ENCODE data around the gene PSMD1. TPM values are rescaled to one million over a fixed set of nuclear protein-coding genes. Genes with fewer than 3 reads are reported as not detected.

The PSMD1 gene
- total RNA-seq, 2 donors from 2014 or later: 64.2 to 66.8 TPM

- H3K9me3 Mint-ChIP-seq: no peaks in the 10 kb centered on the region
- H3K4me1 Mint-ChIP-seq (ENCODE audit: low read depth): peaks cover 6% of the 10 kb centered on the region
- no peak for ATAC-seq (replicated peaks in 1 of 2)
- H3K4me3 Mint-ChIP-seq: peak overlapping the region; percentile 71 to 76
- no peak overlapping the region for H3K27ac Mint-ChIP-seq
- peaks cover 0 to 2% of the 10 kb centered on the region in 2 donors for H3K36me3 Mint-ChIP-seq (ENCODE audit: insufficient read depth in 2 of 2)
- DNase-seq: no peak
- H3K27me3 Mint-ChIP-seq (ENCODE audit: low read depth): peaks cover 78% of the 10 kb centered on the region
Observed at GRCh38 chr2:231038483-231039293, 18.0 kb upstream of the PSMD1 start.

GRCh38 chr2:231039294-231039664 lies 17.4 kb upstream of the PSMD1 start:
- H3K4me3 Mint-ChIP-seq: no peak overlapping the region
- ATAC-seq (replicated peaks in 1 of 2) (no peak), DNase-seq (no peak)
- H3K27me3 Mint-ChIP-seq (ENCODE audit: low read depth): peaks cover 73% of the 10 kb centered on the region
- no peak overlapping the region for H3K27ac Mint-ChIP-seq
- H3K9me3 Mint-ChIP-seq: no peaks in the 10 kb centered on the region
- peaks cover 0 to 2% of the 10 kb centered on the region in 2 donors for H3K36me3 Mint-ChIP-seq (ENCODE audit: insufficient read depth in 2 of 2)
- H3K4me1 Mint-ChIP-seq (ENCODE audit: low read depth): peaks cover 6% of the 10 kb centered on the region

- Mint-ChIP-seq H3K36me3 (ENCODE audit: insufficient read depth in 2 of 2) (peaks cover 0 to 2% of the 10 kb centered on the region in 2 donors), H3K27ac (no peak overlapping the region), H3K4me3 (no peak overlapping the region), H3K27me3 (ENCODE audit: low read depth) (peaks cover 67% of the 10 kb centered on the region), H3K9me3 (no peaks in the 10 kb centered on the region), H3K4me1 (ENCODE audit: low read depth) (peaks cover 6% of the 10 kb centered on the region)
- DNase-seq: no peak
- no peak for ATAC-seq (replicated peaks in 1 of 2)
Observed at GRCh38 chr2:231039821-231040364, 16.8 kb upstream of the PSMD1 start.

GRCh38 chr2:231041061-231041689 lies 15.5 kb upstream of the PSMD1 start:
- H3K9me3 Mint-ChIP-seq: no peaks in the 10 kb centered on the region
- H3K4me1 Mint-ChIP-seq (ENCODE audit: low read depth): peaks cover 6% of the 10 kb centered on the region
- H3K4me3 Mint-ChIP-seq: no peak overlapping the region
- no peak for DNase-seq
- H3K36me3 Mint-ChIP-seq (ENCODE audit: insufficient read depth in 2 of 2): peaks cover 0 to 2% of the 10 kb centered on the region in 2 donors
- ATAC-seq (replicated peaks in 1 of 2): no peak
- H3K27me3 Mint-ChIP-seq (ENCODE audit: low read depth): peaks cover 58% of the 10 kb centered on the region
- H3K27ac Mint-ChIP-seq: no peak overlapping the region

GRCh38 chr2:231043796-231044195 lies 12.9 kb upstream of the PSMD1 start:
- Mint-ChIP-seq H3K27ac (no peak overlapping the region), H3K9me3 (no peaks in the 10 kb centered on the region), H3K36me3 (ENCODE audit: insufficient read depth in 2 of 2) (no peaks in the 10 kb centered on the region), H3K4me1 (ENCODE audit: low read depth) (no peaks in the 10 kb centered on the region), H3K4me3 (no peak overlapping the region), H3K27me3 (ENCODE audit: low read depth) (peaks cover 45% of the 10 kb centered on the region)
- ATAC-seq (replicated peaks in 1 of 2): no peak
- DNase-seq: no peak

- H3K4me1 Mint-ChIP-seq (ENCODE audit: low read depth): no peaks in the 10 kb centered on the region
- H3K36me3 Mint-ChIP-seq (ENCODE audit: insufficient read depth in 2 of 2): no peaks in the 10 kb centered on the region
- peaks cover 15% of the 10 kb centered on the region for H3K27me3 Mint-ChIP-seq (ENCODE audit: low read depth)
- DNase-seq: no peak
- no peak overlapping the region for H3K27ac Mint-ChIP-seq
- no peak for ATAC-seq (replicated peaks in 1 of 2)
- no peaks in the 10 kb centered on the region for H3K9me3 Mint-ChIP-seq
- H3K4me3 Mint-ChIP-seq: no peak overlapping the region
Observed at GRCh38 chr2:231046916-231047273, 9.8 kb upstream of the PSMD1 start.

GRCh38 chr2:231047274-231047922 lies 9.3 kb upstream of the PSMD1 start:
- Mint-ChIP-seq H3K27ac (no peak overlapping the region), H3K9me3 (no peaks in the 10 kb centered on the region), H3K4me3 (no peak overlapping the region), H3K4me1 (ENCODE audit: low read depth) (peaks cover 4% of the 10 kb centered on the region), H3K36me3 (ENCODE audit: insufficient read depth in 2 of 2) (no peaks in the 10 kb centered on the region), H3K27me3 (ENCODE audit: low read depth) (peaks cover 13% of the 10 kb centered on the region)
- no peak for DNase-seq
- no peak for ATAC-seq (replicated peaks in 1 of 2)

GRCh38 chr2:231047923-231048915 lies 8.4 kb upstream of the PSMD1 start:
- no peaks in the 10 kb centered on the region for H3K36me3 Mint-ChIP-seq (ENCODE audit: insufficient read depth in 2 of 2)
- no peaks in the 10 kb centered on the region for H3K9me3 Mint-ChIP-seq

GRCh38 chr2:231049286-231050017 lies 7.2 kb upstream of the PSMD1 start:
- H3K4me1 Mint-ChIP-seq (ENCODE audit: low read depth): peaks cover 23% of the 10 kb centered on the region
- DNase-seq (no peak), ATAC-seq (replicated peaks in 1 of 2) (no peak)
- no peaks in the 10 kb centered on the region for H3K9me3 Mint-ChIP-seq
- H3K27ac Mint-ChIP-seq: no peak overlapping the region
- no peaks in the 10 kb centered on the region for H3K36me3 Mint-ChIP-seq (ENCODE audit: insufficient read depth in 2 of 2)
- H3K4me3 Mint-ChIP-seq: no peak overlapping the region
- peaks cover 16% of the 10 kb centered on the region for H3K27me3 Mint-ChIP-seq (ENCODE audit: low read depth)

More at GRCh38 chr2:231047923-231048915, 8.4 kb upstream of the PSMD1 start:
- ATAC-seq (replicated peaks in 1 of 2): no peak
- Mint-ChIP-seq H3K27me3 (ENCODE audit: low read depth) (peaks cover 12% of the 10 kb centered on the region), H3K4me3 (no peak overlapping the region), H3K27ac (no peak overlapping the region), H3K4me1 (ENCODE audit: low read depth) (peaks cover 12% of the 10 kb centered on the region)
- DNase-seq: no peak

GRCh38 chr2:231050018-231050901 lies 6.4 kb upstream of the PSMD1 start:
- ATAC-seq (replicated peaks in 1 of 2) (no peak), DNase-seq (no peak)
- Mint-ChIP-seq H3K27me3 (ENCODE audit: low read depth) (peaks cover 16% of the 10 kb centered on the region), H3K4me3 (no peak overlapping the region), H3K4me1 (ENCODE audit: low read depth) (peaks cover 23% of the 10 kb centered on the region), H3K27ac (no peak overlapping the region), H3K36me3 (ENCODE audit: insufficient read depth in 2 of 2) (no peaks in the 10 kb centered on the region), H3K9me3 (no peaks in the 10 kb centered on the region)

- H3K9me3 Mint-ChIP-seq: no peaks in the 10 kb centered on the region
- no peaks in the 10 kb centered on the region for H3K36me3 Mint-ChIP-seq (ENCODE audit: insufficient read depth in 2 of 2)
- DNase-seq: no peak
- H3K4me3 Mint-ChIP-seq: no peak overlapping the region
- no peak for ATAC-seq (replicated peaks in 1 of 2)
- H3K4me1 Mint-ChIP-seq (ENCODE audit: low read depth): peaks cover 26% of the 10 kb centered on the region
- H3K27ac Mint-ChIP-seq: no peak overlapping the region
- H3K27me3 Mint-ChIP-seq (ENCODE audit: low read depth): peaks cover 16% of the 10 kb centered on the region
Observed at GRCh38 chr2:231051116-231051515, 5.6 kb upstream of the PSMD1 start.

All from activated T-cell treated with anti-CD3 and anti-CD28 coated beads, Interleukin-2, amount 50 U/mL, for 72 hours (primary cell).